Choroid plexus epithelial cell (primary cell): ENCODE data around the gene ZNF331.

Experiments
- DNase-seq: peaks from one replicate; pipeline ENCODE4 v3.0.0-alpha.2; 2010; ENCODE audit warnings: low read depth
- H3K4me3 ChIP-seq: 2 replicates; pipeline ENCODE4 v1.5.1; 2011; ENCODE audit warnings: low read depth, mild to moderate bottlenecking, control low read depth, low read length, moderate library complexity
- CTCF ChIP-seq: conservative IDR thresholded peaks from 2 replicates; pipeline ENCODE4 v1.5.1; 2011; ENCODE audit warnings: low read depth, mild to moderate bottlenecking, control low read depth, inconsistent platforms, low read length, moderate library complexity

Gene ZNF331

DNA sequence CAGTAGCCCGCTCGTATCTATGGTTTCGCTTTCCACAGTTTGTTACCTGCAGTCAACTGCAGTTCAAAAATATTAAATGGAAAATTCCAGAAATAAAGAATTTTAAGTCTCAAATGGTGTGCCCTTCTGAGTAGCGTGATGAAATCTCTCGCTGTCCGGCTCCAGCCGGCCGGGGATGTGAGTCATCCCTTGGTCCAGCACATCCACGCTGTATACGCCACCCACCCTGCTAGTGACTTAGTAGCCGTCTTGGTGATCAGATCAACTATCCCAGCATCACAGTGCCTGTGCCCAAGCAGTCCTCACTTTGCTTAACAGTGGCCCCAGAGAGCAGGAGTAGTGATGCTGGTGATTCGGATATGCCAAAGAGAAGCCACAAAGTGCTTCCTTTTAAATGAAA, 40.0 kb downstream of the ZNF331 start:
- H3K4me3 ChIP-seq, result no peak overlapping the region
- DNase-seq, result no peak
- no peak for TF ChIP-seq CTCF

- TF ChIP-seq CTCF, result no peak
- no peak overlapping the region for H3K4me3 ChIP-seq
- DNase-seq, result no peak
Measured at GRCh38 chr19:53579518-53579917, 41.6 kb downstream of the ZNF331 start.

DNA sequence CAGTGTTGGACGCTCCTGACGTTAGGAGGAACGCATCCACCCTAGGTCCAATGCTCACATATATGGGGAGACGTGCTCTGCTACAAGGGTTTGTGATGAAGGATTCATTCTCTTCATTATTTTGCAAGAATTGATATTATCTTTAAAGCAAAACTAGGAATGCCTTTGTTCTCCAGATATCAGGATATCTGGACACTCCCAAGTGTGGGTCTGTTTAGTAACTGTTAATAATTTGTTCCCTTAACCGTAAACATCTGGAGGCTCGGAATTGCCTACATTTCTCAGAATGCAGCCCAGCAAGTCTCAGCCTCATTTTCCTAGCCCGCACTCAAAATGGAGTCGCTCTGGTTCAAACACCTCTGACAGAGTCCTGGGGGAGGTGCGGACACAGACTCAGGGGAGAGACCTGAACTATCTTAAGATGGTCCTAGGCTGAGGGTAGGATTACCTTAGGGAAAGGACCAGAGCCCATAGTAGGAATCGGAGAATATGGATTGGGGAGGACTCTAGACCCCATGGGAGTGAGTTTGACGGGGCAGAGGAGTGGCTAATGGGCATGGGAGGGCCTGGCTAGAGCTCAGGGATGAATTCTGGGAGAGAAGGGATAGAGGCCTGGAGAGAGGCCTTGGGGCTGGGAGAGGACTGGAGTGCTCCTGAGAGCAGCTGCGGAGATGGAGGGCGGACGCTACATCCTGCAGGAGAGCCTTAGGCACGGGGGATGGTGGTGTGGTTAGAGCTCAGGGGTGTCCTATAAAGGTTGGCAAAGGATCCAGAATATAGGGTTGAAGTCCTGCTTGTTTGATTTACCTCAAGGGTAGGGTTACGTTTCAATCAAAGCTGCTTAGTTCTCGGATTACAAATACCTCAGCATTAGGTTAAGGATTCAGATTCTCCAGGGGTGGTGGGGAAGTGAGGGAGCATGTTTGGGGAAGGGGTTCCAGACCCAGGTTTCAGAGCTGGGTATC, 43.2 kb downstream of the ZNF331 start:
- no peak for DNase-seq
- TF ChIP-seq CTCF, result no peak
- H3K4me3 ChIP-seq, result no peak overlapping the region

- no peak for TF ChIP-seq CTCF
- DNase-seq, result no peak
- no peak overlapping the region for H3K4me3 ChIP-seq
Measured at GRCh38 chr19:53581871-53582279, 43.9 kb downstream of the ZNF331 start.

GRCh38 chr19:53583181-53583580, 45.2 kb downstream of the ZNF331 start:
- no peak for DNase-seq
- TF ChIP-seq CTCF, result no peak
- H3K4me3 ChIP-seq, result no peak overlapping the region

DNA sequence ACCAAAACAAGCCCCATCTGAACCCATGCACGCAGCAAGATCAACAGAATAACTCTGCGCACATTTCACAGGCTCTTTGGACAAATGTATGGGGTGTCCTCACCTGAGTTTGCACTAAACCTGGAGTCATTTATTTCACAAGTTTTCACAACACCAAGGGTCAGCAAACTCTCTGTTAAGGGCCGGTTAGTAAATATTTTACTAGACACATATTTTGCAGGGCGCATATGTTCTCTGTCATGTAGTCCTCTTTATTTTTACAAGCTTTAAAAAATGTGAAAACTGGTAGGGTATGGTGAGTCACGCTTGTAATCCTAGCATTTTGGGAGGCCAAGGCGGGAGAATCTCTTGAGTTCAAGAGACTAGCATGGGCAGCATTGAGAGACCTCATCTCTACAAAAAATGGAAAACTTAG, 48.3 kb downstream of the ZNF331 start:
- TF ChIP-seq CTCF, result no peak
- no peak overlapping the region for H3K4me3 ChIP-seq
- DNase-seq, result no peak

DNA sequence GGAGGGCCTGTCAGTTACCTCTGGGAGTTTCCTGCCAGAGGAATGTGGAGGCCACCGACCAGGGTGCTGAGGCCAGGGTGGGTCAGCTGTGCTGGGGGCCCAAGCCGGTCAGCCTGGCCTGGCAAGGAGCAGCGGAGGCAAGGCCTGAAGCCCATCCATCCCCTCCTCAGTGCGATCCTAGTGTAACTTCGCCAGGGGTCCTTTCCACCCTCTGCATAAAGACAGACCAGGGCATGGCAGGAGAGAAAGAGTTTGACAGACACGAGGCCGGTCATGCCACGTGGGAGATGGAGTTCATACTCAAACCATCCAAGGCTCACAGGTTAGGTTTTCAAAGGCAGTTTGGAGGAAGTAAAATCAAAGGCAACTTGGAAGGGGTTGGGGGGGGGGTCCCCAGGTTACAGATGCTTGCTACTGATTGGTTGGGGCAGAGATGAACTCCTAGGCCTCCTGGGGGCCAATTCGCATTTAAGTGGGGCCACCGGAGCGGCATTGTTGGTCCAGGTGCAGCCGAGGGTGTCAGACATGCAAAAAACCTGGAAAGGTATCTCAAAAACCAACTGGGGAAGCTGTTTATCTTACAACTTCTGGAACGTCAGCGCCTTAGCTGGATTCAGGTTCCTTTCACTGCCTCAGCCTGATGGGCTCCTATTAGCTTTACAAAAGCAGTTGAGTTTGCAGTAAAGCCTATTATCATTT, 57.0 kb downstream of the ZNF331 start:
- DNase-seq, result no peak
- no peak overlapping the region for H3K4me3 ChIP-seq
- TF ChIP-seq CTCF, result no peak
